Vagina (tissue), 2 donors: ENCODE data around the gene LIN7A.

Source experiments
- POLR2A ChIP-seq, 2 donors: fragments of 450-650 bp; IDR thresholded peaks; one replicate each; pipeline ENCODE4 v1.6.1; 2017; ENCODE audit warnings: antibody characterized with exemption in 2 of 2, mild to moderate bottlenecking in 2 of 2, moderate library complexity in 2 of 2
- POLR2AphosphoS5 ChIP-seq, 2 donors: sonication (generic); formaldehyde crosslinking; IDR thresholded peaks; one replicate each; pipeline ENCODE4 v1.9.0; 2017; ENCODE audit warnings: antibody characterized with exemption in 2 of 2, mild to moderate bottlenecking in 2 of 2, low read depth in 1 of 2; ENCODE audit not compliant: insufficient read depth in 1 of 2
- TF ChIP-seq, protein P1 (sequence below), 3 experiments: fragments of 450-650 bp in 2 of 3; fragments of 200-600 bp in 1 of 3; sonication (generic) in 1 of 3; IDR thresholded peaks; one replicate each; pipeline ENCODE4 v1.5.1; 2017 to 2019; ENCODE audit warnings: antibody characterized with exemption in 3 of 3, mild to moderate bottlenecking in 2 of 3, moderate library complexity in 2 of 3

GRCh38 chr12:80925983-80926382 is 11.8 kb downstream of the LIN7A start:
- TF ChIP-seq POLR2A (IDR thresholded peaks at IDR 0.05) (no peak), POLR2AphosphoS5 (IDR thresholded peaks at IDR 0.05; ENCODE audit: insufficient read depth in 1 of 2, low read depth in 1 of 2) (no peak)
- TF ChIP-seq, protein P1, sequence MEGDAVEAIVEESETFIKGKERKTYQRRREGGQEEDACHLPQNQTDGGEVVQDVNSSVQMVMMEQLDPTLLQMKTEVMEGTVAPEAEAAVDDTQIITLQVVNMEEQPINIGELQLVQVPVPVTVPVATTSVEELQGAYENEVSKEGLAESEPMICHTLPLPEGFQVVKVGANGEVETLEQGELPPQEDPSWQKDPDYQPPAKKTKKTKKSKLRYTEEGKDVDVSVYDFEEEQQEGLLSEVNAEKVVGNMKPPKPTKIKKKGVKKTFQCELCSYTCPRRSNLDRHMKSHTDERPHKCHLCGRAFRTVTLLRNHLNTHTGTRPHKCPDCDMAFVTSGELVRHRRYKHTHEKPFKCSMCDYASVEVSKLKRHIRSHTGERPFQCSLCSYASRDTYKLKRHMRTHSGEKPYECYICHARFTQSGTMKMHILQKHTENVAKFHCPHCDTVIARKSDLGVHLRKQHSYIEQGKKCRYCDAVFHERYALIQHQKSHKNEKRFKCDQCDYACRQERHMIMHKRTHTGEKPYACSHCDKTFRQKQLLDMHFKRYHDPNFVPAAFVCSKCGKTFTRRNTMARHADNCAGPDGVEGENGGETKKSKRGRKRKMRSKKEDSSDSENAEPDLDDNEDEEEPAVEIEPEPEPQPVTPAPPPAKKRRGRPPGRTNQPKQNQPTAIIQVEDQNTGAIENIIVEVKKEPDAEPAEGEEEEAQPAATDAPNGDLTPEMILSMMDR (IDR thresholded peaks at IDR 0.05) = no peak
